Thoracic aorta (tissue), 2 donors: ENCODE results near the gene PTX3. TPM values are rescaled to one million over a fixed set of nuclear protein-coding genes. Genes with fewer than 3 reads are reported as not detected.

Experiments used
- ATAC-seq: fragments of 150-250 bp; one replicate; pipeline ENCODE4 v1.8.0; 2017; ENCODE audit warnings: low read depth; ENCODE audit not compliant: insufficient number of reproducible peaks, low FRiP score
- DNase-seq: peaks from one replicate; pipeline ENCODE4 v3.0.0-alpha.2; 2020; ENCODE audit warnings: low spot score
- H3K27ac ChIP-seq, 2 donors: fragments of 200-600 bp; sonication (generic); 1 replicate in 1 of 2; 2 replicates in 1 of 2; pipeline ENCODE4 v1.5.1; 2016; ENCODE audit warnings: mild to moderate bottlenecking in 2 of 2, moderate library complexity in 2 of 2
- H3K27me3 ChIP-seq: fragments of 200-600 bp; sonication (generic); replicated peaks from 2 replicates; pipeline ENCODE4 v1.6.0; 2016; ENCODE audit warnings: mild to moderate bottlenecking; ENCODE audit not compliant: insufficient read depth
- H3K36me3 ChIP-seq: fragments of 200-600 bp; sonication (generic); one replicate; pipeline ENCODE4 v1.5.1; 2016
- H3K4me1 ChIP-seq, 2 donors: fragments of 200-600 bp; sonication (generic); 1 replicate in 1 of 2; 2 replicates in 1 of 2; pipeline versions ENCODE4 v1.5.1 to v1.6.0; 2016; ENCODE audit warnings: low read depth in 2 of 2, mild to moderate bottlenecking in 1 of 2; ENCODE audit not compliant: control insufficient read depth in 1 of 2
- H3K4me3 ChIP-seq: fragments of 200-600 bp; sonication (generic); 2 replicates; pipeline ENCODE4 v1.5.1; 2016; ENCODE audit warnings: mild to moderate bottlenecking
- H3K9me3 ChIP-seq: fragments of 200-600 bp; sonication (generic); 2 replicates; pipeline ENCODE4 v1.5.1; 2016
- total RNA-seq, 2 donors: library from RNA; depleted of rRNA; stranded (reverse); fragments of >200 nt; gene quantifications; one replicate each; pipeline versions ENCODE4 v1.1.0 to v1.2.3, GENCODE V29; 2016
- TF ChIP-seq, protein P1 (sequence below): fragments of 200-600 bp; sonication (generic); IDR thresholded peaks from one replicate; pipeline ENCODE4 v1.5.1; 2019; ENCODE audit warnings: antibody characterized with exemption

The PTX3 gene
- total RNA-seq, 2 donors from 2014 or later: 5.0 to 175 TPM

- TF ChIP-seq, protein P1, sequence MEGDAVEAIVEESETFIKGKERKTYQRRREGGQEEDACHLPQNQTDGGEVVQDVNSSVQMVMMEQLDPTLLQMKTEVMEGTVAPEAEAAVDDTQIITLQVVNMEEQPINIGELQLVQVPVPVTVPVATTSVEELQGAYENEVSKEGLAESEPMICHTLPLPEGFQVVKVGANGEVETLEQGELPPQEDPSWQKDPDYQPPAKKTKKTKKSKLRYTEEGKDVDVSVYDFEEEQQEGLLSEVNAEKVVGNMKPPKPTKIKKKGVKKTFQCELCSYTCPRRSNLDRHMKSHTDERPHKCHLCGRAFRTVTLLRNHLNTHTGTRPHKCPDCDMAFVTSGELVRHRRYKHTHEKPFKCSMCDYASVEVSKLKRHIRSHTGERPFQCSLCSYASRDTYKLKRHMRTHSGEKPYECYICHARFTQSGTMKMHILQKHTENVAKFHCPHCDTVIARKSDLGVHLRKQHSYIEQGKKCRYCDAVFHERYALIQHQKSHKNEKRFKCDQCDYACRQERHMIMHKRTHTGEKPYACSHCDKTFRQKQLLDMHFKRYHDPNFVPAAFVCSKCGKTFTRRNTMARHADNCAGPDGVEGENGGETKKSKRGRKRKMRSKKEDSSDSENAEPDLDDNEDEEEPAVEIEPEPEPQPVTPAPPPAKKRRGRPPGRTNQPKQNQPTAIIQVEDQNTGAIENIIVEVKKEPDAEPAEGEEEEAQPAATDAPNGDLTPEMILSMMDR: no peak
- DNase-seq (no peak), ATAC-seq (no peak)
- Histone ChIP-seq H3K36me3 (no peaks in the 10 kb centered on the region), H3K4me3 (no peak overlapping the region), H3K4me1 (no peaks in the 10 kb centered on the region), H3K27ac (no peak overlapping the region), H3K9me3 (no peaks in the 10 kb centered on the region), H3K27me3 (no peaks in the 10 kb centered on the region)
These were observed 43.5 kb upstream of the PTX3 start for GRCh38 chr3:157393113-157393512.

DNA sequence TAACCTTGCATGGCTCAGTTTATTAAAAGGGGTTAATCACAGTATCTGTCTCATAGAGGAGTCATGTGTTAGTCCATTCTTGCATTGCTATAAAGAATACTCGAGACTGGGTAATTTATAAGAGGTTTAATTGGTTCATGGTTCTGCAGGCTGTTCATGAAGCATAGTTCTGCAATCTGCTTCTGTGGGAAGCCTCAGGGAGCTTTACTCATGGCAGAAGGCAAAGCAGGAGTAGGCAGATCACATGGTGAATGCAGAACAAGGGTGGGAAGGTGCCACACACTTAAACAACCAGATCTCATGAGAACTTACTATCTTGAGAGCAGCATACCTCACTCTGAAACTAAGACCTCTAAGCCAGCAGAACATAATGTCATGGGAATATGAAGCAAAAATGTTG lies 42.2 kb upstream of the PTX3 start:
- Histone ChIP-seq H3K9me3 (no peaks in the 10 kb centered on the region), H3K27me3 (no peaks in the 10 kb centered on the region), H3K4me1 (no peaks in the 10 kb centered on the region), H3K36me3 (no peaks in the 10 kb centered on the region), H3K27ac (no peak overlapping the region), H3K4me3 (no peak overlapping the region)
- TF ChIP-seq, protein P1: no peak
- ATAC-seq (no peak), DNase-seq (no peak)

DNA sequence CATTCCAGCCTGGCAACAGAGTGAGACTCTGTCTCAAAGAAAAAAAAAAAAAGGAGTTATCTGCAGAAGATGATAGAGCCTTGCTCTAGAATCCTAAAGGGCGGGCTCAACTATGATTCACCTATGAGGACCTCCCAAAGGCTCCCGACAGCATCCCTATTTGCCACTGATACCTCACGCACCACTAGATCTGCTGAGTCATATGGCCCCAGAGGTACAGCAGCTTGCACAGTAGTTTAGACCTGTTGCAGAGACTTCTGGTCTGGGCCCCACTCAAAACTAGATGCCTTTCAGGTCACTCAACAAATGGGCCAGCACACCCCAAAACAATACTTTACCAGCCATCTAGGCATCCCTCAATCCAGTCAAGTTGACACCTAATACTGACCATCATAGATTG lies 38.1 kb upstream of the PTX3 start:
- Histone ChIP-seq H3K4me1 (no peaks in the 10 kb centered on the region), H3K27me3 (no peaks in the 10 kb centered on the region), H3K27ac (no peak overlapping the region), H3K4me3 (no peak overlapping the region), H3K9me3 (no peaks in the 10 kb centered on the region), H3K36me3 (no peaks in the 10 kb centered on the region)
- no peak for DNase-seq
- TF ChIP-seq, protein P1: no peak
- no peak for ATAC-seq

DNA sequence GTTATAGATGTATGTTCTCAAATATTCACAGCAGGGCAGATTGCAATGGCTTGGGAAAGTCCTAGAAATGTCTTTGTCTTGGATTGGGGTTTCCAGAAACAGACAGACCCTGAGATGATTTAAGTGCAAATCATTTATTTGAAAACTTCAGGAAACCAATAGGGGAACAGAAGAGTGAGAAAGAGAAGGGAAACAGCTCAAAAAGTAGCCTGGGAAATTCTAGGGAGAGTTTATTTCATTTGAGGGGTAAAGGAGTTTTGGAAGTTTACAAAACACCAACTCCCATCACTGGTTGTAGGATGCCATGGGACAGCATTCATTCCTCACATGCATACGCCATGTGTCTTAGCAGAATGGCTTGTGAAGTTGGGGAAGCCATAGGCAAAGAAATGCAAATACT lies 32.3 kb upstream of the PTX3 start:
- Histone ChIP-seq H3K4me3 (no peak overlapping the region), H3K27ac (no peak overlapping the region), H3K27me3 (no peaks in the 10 kb centered on the region), H3K9me3 (no peaks in the 10 kb centered on the region), H3K4me1 (no peaks in the 10 kb centered on the region), H3K36me3 (no peaks in the 10 kb centered on the region)
- ATAC-seq (no peak), DNase-seq (no peak)
- TF ChIP-seq, protein P1: no peak

GRCh38 chr3:157405457-157405856 lies 31.2 kb upstream of the PTX3 start:
- Histone ChIP-seq H3K4me1 (no peaks in the 10 kb centered on the region), H3K27ac (no peak overlapping the region), H3K27me3 (no peaks in the 10 kb centered on the region), H3K4me3 (no peak overlapping the region), H3K9me3 (no peaks in the 10 kb centered on the region), H3K36me3 (no peaks in the 10 kb centered on the region)
- ATAC-seq (no peak), DNase-seq (no peak)
- TF ChIP-seq, protein P1: no peak
